GM12873 (cell line): ENCODE measurements around the gene TCOF1.

ENCODE experiments used
- CTCF ChIP-seq: IDR thresholded peaks from 2 replicates; pipeline ENCODE4 v1.5.1; 2012; ENCODE audit warnings: low read depth, mild to moderate bottlenecking, moderate library complexity, low read length, control low read depth; ENCODE audit not compliant: insufficient read depth; ENCODE audit errors: missing control alignments

Gene TCOF1

GRCh38 chr5:150318613-150319483 is 38.6 kb upstream of the TCOF1 start:
- no peak for TF ChIP-seq CTCF

GRCh38 chr5:150319484-150319790 is 38.1 kb upstream of the TCOF1 start:
- TF ChIP-seq CTCF: no peak

GRCh38 chr5:150320044-150320613 is 37.4 kb upstream of the TCOF1 start:
- TF ChIP-seq CTCF: no peak

DNA sequence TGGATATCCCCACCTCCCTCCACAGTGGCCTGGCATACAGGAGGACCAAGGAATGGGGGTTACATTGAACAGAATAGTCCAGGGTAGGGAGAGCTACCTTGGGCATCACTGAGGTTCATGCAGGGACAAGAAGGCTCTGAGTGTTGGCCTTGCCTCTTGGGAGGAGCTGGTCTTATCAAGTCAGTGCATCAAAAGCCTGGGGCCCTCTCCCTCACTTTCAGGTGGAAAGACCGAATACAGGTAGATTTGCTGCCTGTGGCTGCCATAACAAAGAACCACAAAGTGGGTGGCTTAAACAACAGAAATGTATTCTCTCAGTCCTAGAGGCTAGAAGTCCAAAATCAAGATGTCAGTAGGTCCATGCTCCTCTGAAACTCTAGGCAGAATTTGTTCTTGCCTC is 36.3 kb upstream of the TCOF1 start:
- TF ChIP-seq CTCF: no peak

- TF ChIP-seq CTCF: no peak
These were observed 35.7 kb upstream of the TCOF1 start for GRCh38 chr5:150321784-150322183.

- TF ChIP-seq CTCF: no peak
These were observed 35.3 kb upstream of the TCOF1 start for GRCh38 chr5:150322202-150322601.

- TF ChIP-seq CTCF: no peak
These were observed 34.4 kb upstream of the TCOF1 start for GRCh38 chr5:150323092-150323491.
